Stimulated activated CD4-positive, alpha-beta T cell treated with anti-CD3 and anti-CD28 coated beads, Interleukin-4, amount 100 ng/mL, for 24 hours (primary cell): ENCODE measurements around the gene ILK.

Experiments
- DNase-seq: peaks from one replicate; pipeline ENCODE4 v3.0.0-alpha.2; 2020

The ILK gene

DNA sequence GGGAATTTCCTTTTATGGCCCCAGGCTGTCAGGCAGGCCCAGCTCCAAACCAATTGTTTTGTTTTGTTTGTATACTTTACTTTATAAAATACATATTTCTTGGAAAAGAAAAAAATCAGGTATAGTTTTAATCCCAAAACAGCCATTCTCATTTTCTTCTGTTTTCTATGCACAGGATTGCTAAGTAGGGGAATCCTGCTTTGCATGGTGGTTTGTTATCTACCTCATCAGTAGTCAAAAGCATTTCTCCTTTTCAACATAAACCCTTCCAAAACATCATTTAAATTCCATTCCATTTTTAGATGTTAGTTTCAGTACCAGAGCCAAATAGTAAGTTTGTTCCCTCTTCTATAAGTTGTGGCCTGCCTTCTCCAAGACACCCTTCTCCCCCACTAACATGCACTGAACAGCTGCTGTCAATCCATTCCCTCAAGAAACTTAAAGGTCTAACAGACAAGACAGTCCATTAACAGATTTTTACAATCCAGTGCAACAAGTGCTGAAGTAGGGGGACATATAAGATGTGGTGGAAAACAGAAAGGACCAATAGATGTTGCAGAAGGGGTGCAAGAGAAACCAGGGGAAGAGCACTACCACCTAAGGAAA, 3.7 kb downstream of the ILK start:
- peak; percentile 3 for DNase-seq

DNA sequence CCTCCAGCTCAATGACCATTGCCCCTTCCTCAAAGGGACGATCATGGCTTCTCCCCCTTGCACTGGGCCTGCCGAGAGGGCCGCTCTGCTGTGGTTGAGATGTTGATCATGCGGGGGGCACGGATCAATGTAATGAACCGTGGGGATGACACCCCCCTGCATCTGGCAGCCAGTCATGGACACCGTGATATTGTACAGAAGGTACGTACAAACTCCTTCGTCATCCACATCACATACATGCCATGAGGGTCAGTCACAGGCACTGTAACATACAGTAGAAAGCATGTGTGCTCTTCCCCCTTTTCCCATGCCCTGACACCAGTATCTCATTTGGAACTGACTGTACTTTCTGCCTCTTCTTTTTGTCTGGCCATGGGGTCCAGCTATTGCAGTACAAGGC, 4.4 kb downstream of the ILK start:
- peak; percentile 2 for DNase-seq

DNA sequence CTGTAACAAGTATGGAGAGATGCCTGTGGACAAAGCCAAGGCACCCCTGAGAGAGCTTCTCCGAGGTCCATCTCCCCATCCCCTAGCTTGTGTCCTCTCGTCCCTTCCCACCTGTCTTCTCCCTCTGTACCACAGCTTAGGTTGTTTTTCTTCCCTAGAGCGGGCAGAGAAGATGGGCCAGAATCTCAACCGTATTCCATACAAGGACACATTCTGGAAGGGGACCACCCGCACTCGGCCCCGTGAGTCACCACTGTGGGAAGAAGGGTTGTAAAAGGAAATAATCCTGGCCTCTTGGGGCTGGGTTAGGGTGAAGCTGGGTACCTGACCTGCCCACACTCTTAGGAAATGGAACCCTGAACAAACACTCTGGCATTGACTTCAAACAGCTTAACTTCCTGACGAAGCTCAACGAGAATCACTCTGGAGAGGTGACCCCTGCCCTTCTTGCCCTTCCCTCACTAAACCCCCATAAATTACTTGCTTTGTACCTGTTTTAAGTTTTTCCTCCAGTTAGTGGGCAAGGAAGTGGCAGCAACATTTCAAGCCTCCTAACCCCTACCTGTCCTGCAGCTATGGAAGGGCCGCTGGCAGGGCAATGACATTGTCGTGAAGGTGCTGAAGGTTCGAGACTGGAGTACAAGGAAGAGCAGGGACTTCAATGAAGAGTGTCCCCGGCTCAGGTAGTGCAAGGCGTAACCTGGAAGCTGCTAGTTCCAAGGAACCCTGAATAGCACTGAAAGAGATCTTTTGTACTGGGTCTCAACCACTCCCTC, 5.3 kb downstream of the ILK start:
- DNase-seq = no peak

DNA sequence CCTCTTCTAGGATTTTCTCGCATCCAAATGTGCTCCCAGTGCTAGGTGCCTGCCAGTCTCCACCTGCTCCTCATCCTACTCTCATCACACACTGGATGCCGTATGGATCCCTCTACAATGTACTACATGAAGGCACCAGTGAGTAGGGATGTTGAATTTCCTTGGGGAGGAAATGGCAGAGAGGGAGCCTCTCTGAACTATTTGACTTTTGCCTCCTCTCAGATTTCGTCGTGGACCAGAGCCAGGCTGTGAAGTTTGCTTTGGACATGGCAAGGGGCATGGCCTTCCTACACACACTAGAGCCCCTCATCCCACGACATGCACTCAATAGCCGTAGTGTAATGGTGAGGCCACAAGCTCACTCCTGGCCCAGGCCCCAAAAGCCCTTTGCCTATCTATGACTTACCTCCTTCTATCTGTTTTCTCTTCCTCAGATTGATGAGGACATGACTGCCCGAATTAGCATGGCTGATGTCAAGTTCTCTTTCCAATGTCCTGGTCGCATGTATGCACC, 6.0 kb downstream of the ILK start:
- DNase-seq = no peak

DNA sequence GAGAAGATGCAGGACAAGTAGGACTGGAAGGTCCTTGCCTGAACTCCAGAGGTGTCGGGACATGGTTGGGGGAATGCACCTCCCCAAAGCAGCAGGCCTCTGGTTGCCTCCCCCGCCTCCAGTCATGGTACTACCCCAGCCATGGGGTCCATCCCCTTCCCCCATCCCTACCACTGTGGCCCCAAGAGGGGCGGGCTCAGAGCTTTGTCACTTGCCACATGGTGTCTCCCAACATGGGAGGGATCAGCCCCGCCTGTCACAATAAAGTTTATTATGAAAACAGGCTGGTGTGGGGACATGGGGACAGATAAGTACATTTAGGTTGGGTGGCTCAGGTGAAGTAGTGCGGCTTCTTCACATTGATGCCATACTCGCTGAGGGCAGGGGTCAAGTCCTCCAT, 7.0 kb downstream of the ILK start:
- DNase-seq = no peak

DNA sequence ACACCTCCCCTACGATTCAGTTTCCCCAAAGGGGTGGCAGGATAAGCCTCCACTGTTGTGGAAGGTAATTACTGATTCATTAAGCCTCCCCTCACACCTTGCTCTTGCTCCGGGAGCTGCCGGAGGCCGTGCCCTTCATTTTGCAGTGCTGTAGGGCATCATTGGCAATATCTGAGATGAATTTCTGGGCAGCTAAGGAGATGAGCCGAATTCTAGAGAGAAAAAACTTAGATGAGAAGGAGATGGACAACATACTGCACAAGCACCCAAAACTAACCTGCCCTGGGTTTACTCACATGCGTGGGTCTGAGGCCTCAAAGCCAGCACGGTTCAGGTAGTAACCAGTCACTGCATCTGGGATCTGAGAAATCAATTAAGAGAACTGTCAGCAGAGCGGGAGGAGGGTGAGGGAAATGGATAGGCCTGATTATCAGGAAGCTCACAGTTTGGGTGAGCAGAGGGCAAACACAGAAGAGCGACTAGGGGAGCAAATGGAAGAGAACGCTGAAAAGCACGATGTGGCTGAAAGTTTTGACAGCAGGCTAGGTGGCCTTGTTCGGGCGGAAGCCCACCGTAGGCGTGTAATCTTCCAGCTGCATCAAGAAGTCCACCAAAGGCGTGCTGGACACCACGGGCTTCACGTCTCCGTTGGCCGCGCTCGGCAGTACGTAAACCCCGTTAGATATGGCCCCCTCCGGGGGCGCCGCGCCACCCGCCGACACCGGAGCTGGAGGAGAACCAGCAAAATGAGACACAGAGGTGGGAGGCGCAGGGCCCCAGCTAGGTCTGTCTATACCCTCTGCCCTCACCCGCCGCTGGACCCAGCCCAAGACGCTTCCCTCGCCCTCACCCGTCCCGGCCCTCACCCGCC, 7.8 kb downstream of the ILK start:
- peak; percentile 34 for DNase-seq

DNA sequence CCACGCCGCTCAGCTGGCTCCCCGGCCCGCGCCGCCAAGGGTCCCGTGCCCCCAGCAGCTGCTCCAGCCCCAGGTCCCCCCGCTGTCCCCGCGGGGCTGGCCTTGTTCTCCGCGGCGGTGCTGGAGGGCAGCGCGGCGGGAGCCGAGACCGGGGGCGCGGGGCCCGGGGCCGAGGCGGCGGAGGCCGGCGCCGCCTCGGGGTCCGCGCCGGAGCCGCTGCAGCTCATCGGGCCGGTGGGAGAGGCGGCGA, 8.3 kb downstream of the ILK start:
- no peak for DNase-seq

DNA sequence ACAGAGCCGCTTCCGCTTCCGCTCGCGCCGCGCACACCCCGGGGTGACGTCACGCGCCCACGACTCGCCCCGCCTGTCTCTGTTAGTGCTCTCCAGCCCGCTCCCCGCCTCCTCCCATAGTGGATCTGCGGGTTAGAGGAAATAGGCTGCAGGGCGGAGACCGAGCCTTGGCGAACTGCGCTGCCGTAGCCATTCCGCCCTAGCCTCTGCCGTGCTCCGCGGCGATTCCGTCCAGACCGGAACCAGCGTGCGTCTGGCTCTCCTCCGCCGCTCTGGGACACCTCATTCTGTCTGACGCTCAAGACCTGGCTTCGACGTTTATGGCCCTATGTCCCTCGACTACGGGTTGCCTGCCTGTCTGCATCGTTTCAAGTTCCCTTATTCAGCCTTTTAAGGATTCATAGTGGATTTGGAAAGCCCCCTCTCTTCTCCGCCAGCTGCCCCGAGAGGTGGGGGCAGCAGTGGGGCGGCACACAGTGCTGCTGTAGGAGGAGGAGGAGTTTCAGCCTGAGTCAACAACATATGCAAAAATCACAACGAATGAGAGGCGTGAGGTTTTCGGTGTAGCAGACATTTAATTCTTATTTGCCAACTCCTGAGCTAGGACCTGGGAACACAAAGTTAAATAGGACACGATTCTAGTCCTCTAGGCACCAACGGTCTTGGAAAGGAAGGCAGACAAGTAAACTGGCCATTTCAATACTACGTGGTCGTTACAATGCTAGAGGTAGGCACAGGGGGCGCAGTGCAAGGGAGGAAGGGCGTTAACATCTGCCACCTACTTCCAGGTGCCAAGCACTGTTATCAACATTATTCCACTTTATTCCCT, 8.9 kb downstream of the ILK start, which contains the start of gene TAF10:
TAF10 (minus strand) TSS at position 4 of the 829 bp plus-strand sequence. CDS start 27 bp downstream, outside the sequence.
- peak; percentile 95 for DNase-seq

DNA sequence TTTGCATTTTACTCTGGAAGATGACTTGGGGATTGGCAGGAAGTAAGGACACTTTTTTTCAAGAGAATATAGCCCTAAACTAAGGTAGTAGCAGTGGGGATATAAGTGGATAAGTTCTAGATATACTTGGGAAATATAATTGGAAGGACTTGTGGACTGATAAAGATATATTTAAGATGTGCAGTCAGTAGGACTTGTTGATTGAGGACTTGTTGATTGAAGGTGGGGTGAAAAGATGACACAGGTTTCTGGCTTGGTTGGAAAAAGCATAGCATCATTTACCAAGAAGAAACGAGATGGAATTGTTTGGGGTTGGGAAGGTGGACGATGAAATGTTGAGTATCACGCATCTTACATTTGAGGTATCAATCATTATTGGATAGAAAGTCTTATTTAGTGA, 9.9 kb downstream of the ILK start:
- no peak for DNase-seq

DNA sequence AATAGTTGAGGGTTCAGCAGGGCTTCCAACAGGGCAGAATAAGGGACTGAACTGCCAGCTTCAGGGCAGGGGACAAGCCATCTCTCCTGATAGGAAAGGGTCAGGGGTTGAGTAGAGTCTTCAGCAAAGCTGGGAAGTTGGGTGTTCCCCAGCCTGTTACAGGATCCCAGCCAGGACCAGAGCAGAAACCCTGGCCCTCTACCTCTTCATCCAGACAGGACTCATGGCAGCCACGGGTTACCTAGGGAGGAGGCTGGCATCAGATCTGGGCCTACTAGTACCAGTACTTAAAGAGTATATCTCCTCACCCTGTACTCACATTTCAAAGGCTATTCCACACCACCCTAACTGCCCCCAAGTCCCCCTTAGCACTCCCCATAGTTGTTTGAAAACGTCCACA, 10.9 kb downstream of the ILK start:
- no peak for DNase-seq

DNA sequence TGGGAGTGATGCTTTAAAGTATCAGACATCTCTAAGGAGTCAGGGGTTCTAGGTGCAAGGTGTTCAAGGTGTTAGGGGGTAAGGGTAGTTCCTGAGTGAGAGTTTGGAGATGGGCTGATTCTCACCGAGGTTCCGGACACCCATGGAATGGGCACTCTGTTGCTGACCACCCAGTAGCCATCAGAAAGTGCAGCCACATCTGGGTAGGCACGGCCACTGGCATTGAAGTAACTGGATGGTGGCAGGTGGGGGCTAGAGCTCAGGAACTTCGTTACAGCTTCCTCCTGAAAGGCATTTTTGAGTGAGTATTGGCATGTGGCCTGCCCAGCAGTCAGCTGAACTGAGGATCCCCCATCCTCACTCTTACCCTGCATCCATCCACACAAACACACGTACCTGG, 11.5 kb downstream of the ILK start:
- no peak for DNase-seq

DNA sequence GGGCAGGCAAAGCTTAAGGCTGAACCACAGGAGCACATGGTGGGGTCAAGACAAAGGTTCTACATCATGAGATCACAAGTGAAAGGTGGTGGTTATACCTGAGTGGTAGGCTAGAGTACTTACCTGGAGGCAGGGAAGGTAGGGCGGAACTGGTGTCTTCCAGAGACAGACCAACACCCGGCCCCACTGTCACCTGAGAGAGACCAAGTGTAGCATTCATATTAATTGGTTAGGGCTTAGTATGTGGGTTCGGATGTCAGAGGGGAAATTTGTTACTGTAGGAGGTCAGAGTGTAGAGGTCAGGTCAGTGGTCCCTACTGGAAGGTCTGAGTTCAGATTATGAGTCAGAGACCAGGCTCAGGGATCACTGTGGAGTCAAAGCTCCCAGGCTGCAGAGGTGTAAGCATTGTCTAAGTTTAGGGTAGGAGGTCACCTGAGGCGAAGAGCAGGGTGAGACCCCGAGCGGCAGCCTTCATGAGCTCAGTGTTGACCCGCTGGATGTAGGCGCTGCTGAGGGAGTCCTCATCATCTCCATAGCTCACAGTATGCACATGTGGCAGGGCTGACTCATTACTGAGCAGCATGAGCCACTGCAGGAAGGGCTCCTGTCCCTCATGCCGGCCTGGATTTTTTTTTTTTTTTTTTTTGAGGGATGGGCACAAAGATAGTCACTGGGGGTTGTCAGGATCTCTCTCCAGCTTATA, 12.5 kb downstream of the ILK start:
- no peak for DNase-seq

DNA sequence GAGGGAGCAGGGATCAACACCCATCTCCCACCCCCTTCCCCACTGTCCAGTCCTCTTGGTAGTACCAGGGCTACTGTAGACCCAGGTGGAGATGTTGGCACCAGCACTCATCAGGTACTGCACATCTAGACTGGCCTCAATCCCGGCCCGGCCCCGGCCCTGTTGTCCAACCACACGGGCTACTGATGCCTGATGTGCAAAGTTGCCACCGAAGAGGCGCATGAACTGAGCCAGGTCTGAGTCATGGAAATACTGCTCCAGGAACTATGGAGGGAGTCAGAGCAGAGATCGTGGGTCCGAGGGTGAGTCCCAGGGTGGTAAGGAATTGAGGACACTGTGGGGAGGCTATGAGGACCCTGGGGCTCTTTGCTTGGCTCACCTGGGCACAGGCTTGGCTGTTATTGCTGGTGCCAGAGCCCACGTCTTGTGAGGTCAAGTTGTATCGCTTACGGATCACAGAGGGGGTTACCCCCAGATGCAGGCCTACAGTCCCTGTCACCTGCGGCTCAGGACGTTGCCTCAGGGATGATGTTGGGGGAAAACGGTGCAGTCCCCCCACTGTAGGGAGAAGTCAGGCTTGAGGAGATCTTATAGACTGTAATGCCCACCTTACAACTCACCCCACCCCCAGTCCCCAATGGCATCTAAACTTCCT, 13.1 kb downstream of the ILK start:
- no peak for DNase-seq

DNA sequence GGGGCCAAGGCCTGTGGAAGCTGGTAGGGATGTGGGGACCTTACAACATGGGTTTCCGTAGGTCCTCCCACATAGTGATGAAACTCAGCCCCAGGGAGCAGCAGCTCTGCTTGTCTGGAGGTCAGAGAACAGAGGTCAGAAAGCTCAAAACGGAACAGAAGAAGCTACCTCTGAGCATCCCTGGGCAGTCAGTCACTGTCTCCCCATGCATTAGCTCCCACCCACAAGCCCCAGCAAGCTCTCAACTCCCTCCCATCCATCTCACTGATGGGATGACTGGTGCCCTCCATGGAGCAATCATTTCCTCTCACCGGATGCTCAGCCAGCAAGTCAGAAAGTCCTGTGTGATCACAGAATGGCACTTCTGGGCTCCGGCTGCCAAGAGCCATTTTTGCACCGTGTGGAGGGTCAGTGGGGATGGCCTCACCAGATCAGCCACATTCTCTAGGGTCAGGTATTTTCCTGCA, 13.8 kb downstream of the ILK start:
- DNase-seq = no peak

DNA sequence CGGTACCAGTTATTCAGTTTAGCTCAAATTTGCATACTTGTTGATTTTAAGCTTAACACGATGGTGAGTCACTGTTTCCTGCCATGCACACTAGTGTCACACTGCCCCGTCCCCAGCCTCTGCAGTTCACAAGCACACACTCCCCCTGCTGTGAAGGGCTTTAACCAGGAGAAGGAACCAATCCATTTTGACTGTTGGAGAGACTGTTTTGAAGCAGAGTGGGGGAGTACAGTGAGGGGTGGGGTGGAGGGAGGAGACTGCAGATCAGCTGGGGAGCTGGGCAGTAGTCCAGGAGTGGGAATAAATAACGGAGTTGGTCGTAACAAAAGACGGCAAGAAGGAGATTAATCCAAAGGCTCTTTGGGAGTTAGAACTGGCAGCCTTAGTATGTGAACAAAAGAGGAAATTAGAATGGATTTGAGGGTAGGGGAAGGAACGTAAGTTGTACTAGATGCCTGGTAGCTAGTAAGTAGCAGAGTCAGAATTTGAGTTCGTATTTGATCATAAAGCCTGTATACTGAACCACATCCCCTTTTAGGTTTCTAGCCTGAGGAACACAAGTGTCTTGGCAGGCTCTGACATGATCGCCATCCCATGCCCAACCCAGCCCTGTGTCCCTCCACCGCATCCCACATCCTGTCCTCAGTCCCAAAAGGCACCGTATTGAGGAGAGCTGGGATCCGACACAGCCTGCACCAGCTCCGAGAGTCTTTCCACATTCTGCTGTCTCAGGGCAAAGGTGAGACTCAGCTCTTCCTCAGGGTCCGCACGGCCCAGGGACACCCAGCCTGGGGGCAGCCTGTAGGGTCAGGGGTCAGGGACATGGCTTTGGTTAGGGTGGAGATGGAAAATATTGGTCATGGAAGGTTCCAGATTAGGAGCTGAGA, 14.8 kb downstream of the ILK start:
- peak; percentile 74 for DNase-seq

DNA sequence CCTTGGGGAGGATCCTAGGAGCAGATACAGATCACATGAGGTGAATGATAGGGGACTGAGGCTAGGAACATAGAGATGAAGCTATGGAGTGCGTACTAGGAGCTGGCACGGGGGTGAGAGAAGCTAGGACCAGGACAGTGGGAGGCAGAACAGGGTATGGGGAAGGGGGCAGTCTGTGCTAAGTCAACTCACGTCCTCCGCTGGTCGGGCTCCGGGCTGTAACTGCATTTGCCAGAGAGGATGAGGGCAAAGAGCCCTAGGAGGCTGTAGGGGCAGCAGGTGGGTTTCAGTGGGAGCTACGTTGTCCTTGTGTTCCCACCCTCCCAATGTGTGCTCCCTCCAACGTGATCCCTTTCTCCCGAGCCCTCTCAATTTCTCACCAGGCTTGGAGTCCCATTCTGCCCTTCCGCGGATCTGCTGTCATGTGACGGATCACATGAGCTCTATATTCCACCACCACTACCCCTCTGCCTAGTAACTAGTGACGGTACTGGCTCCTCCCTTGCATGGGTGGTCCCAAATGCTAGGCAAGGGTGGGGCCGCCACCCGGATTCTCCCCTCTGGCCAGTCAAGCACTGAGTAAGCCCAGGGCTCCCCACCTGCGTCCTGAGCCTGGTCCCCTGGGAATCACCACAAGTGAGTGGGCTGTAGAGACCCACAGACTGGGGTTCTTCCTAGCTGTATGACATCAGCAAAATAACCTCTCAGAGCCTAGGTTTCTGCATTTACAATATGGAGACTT, 15.6 kb downstream of the ILK start, which contains the start of gene TPP1:
TPP1 (minus strand) TSS at position 419 of the 742 bp plus-strand sequence; CDS start at position 397, 22 bp downstream.
- peak; percentile 91 for DNase-seq

DNA sequence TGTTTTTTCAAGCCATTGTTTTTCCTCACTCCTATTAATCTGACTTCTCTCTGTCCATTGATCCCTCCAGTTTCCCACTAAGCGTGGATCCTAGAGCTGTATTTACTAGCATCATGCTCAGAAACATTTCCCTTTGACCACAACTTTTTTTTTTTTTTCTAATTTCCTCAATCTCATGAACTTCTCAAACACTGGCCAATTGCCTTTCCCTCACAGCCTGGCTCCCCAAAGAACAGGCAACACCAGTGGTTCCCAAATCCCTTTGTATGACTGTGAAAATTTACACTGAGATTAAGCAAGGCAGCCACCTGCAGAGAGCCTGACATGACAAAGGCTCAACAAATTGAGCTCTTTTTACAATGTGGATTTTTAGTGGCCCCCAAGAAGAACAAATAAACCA, 17.1 kb downstream of the ILK start:
- DNase-seq = no peak

DNA sequence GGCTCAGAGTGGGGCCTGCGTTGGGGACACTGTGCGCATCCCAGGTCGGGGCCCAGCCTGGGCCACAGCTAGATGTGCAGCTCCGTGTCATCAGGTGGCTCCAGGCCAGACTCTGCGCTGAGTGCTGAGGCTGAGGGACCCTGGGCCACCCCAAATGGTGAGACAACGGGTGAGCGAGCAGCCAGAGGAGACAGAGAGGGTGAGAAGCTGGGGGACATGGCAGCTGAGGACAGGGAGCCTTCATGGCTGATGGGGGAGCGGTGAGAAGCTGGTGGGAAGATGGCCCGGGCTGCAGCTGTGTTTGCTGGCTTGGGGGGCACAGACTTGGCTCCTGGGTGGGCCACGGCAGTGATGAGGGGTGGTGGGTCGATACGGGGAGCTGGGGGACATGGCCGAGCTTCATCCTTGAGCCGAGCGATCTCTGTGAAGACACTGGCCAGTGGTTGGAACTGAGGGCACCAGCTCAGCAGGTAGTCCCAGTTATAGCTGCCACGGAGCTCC, 18.2 kb downstream of the ILK start:
- DNase-seq = no peak
